SH-SY5Y (cell line): Measurements from ENCODE around the gene SH3TC2.

Experiments
- GATA2 ChIP-seq: IDR thresholded peaks from 2 replicates; pipeline ENCODE4 v1.6.1; 2011; ENCODE audit warnings: mild to moderate bottlenecking, low read depth, low read length
- GATA3 ChIP-seq: IDR thresholded peaks from 2 replicates; pipeline ENCODE4 v1.6.1; 2011; ENCODE audit warnings: low read depth, mild to moderate bottlenecking, low read length, moderate library complexity

SH3TC2 gene

GRCh38 chr5:149005077-149005892, 57.6 kb downstream of the SH3TC2 start:
- peak; percentile 14; the same call in 1 of the 2 replicates for TF ChIP-seq GATA2
- no peak for TF ChIP-seq GATA3

DNA sequence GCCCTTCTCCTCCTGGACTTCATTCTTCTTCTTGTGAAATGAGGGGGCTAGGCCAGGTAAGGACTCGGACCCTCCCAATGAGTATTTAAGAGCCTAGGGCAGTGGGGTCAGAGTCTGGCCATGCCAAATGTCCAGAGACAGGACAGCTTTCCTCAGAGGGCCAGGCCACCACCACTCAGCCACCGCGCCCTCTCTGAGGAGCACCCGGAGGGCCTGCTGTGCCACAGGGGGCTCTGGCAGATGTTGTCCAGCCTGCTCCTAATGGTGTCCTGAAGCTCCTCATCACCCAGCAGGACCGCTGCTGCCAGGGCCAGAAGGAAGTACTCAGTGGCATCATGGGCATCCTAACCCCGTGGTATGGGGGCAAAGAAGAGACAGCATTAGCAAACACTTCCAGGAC, 58.3 kb downstream of the SH3TC2 start:
- no peak for TF ChIP-seq GATA2
- TF ChIP-seq GATA3: no peak

- TF ChIP-seq GATA3 (no peak), GATA2 (no peak)
Measured at GRCh38 chr5:149002761-149003689, 59.8 kb downstream of the SH3TC2 start.

DNA sequence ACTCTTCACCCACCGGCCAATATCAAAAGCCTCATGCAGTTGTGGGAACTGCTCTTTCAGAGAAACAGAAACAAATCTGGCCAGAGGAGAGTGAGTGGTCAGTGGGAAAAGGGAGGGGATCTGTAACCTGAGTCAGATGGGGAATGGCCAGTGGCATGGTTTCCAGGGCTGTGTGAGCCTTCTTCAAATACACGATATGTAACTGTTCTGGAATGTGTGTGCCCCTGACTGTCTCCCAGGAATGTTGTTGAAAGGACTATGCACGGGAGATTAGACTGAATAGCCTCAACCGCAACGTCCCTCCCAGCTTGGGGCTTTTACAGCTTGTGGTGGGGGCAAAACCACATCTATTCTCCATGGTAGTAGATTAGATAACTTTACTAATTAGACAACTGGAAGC, 60.8 kb downstream of the SH3TC2 start:
- no peak for TF ChIP-seq GATA2
- no peak for TF ChIP-seq GATA3

- TF ChIP-seq GATA2 (no peak), GATA3 (no peak)
Measured at GRCh38 chr5:149001162-149001561, 61.7 kb downstream of the SH3TC2 start.

- TF ChIP-seq GATA3: no peak
- no peak for TF ChIP-seq GATA2
Measured at GRCh38 chr5:148999741-149000140, 63.1 kb downstream of the SH3TC2 start.

GRCh38 chr5:148998174-148998797, 64.6 kb downstream of the SH3TC2 start:
- TF ChIP-seq GATA3 (no peak), GATA2 (no peak)

GRCh38 chr5:148996270-148996669, 66.6 kb downstream of the SH3TC2 start:
- TF ChIP-seq GATA2 (no peak), GATA3 (no peak)

DNA sequence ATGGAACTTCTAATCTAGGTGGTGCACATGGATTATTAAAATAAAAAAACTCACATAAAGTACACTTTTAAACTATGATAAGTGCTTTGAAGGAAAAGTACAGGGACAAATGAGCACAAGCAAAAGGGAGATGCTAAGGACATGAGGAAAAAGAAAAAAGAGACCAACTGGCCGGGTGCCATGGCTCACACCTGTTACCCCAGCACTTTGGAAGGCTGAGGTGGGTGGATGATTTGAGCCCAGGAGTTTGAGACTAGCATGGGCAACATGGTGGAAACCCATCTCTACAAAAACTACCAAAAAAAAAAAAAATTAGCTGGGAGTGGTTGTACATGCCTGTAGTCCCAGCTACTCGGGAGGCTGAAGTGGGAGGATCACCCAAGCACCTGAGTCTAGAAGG, 67.1 kb downstream of the SH3TC2 start:
- TF ChIP-seq GATA3 (no peak), GATA2 (no peak)

DNA sequence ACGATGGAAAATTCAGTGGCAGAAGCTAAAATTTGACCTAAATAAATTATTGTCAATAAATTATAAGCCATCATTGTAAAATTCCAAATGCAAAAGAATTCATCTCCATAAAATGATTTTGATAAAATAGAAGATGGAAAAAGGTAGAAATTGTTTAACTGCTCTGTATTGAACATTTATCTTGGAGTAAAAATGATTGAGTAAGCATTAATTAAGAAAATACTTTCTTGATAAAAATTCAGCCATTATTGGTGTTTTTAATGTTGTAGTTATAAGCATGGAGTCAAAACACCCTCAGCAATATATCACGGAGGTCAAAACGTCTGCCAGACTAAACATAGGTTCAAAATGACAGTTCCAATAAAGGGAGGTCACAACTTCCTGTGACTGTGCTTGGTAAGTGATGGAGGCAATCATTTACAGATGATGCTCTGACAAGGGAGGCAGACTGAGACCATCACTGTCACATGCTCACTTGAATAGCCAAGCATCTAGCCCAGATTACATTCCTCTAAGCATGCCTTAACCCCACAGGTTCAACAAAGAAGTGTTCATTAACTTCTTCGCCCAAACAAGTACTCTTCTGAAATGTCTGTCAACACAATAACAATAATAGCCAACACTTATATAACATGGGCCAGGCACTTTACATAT, 69.5 kb downstream of the SH3TC2 start:
- TF ChIP-seq GATA2: no peak
- no peak for TF ChIP-seq GATA3

DNA sequence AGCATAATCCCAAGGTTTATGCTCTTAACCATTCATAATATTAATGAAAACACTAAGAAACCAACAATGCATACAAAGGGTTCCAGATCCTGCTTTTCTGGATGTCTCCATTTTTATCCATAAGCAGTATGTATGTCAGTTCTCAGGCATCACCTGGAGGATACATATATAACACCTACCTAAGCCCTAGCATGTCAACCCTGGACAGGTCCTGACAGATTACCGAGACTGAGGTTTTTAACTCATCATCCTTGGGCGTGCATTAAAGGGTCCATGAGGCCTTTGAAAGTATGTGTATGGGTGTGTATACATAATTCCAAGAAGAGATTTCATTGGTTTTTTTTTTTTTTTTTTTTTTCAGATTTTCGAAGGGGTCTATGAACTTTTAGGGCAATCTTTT, 70.6 kb downstream of the SH3TC2 start:
- no peak for TF ChIP-seq GATA3
- no peak for TF ChIP-seq GATA2

GRCh38 chr5:148991566-148991965, 71.3 kb downstream of the SH3TC2 start:
- TF ChIP-seq GATA2 (no peak), GATA3 (no peak)

DNA sequence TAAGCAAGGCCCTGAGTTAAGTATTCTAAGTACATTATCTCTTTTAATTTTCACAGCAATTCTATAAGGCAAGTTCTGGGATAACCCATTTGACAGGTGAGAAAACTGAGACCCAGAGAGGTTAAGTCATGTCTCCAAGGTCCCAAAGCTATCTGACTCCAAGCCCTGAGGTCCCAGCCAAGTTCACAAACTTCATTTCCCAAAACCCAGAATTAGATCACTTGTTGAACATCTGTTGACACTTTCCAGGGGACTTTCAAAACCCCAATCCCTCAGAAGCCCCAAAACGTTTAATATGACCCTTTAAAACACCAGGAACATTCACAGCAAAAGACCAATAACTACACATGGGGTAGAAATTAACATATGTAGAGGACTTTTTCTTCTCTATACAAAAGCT, 72.0 kb downstream of the SH3TC2 start:
- TF ChIP-seq GATA2 (no peak), GATA3 (no peak)

GRCh38 chr5:148989567-148989966, 73.3 kb downstream of the SH3TC2 start:
- TF ChIP-seq GATA2 (no peak), GATA3 (no peak)

GRCh38 chr5:148988328-148988727, 74.5 kb downstream of the SH3TC2 start:
- TF ChIP-seq GATA3: no peak
- no peak for TF ChIP-seq GATA2
